IMR-90 (cell line): Measurements from ENCODE around the gene MORN4. TPM values are rescaled to one million over a fixed set of nuclear protein-coding genes. Genes with fewer than 3 reads are reported as not detected.

Source experiments
- ATAC-seq: fragments of 200-7000 bp; cut with Tn5 transposase; 2 replicates; pipeline ENCODE4 v1.9.1; 2020; ENCODE audit warnings: low read depth, mild to moderate bottlenecking, moderate library complexity
- BruUV-seq: library from RNA; stranded (reverse); fragments of 400-500 nt; replicated peaks from 2 replicates; lab custom pipeline; 2021; lab: Mats Ljungman, UMichigan
- CTCF ChIA-PET: fragments of 300-600 bp; formaldehyde crosslinking; extraction: SDS; loops from one replicate; lab custom pipeline; 2021; ENCODE audit warnings: antibody characterized with exemption; lab: Yijun Ruan, JAX
- POLR2A ChIA-PET: fragments of 300-600 bp; sonication (Branson Sonifier 250); formaldehyde crosslinking; loops from one replicate; lab custom pipeline; 2022; ENCODE audit warnings: antibody characterized with exemption; ENCODE audit not compliant: unreplicated experiment; lab: Charles Lee
- DNase-seq: peaks from one replicate; pipeline ENCODE4 v3.0.0; 2013
- H2AFZ ChIP-seq: replicated peaks from 2 replicates; pipeline ENCODE3; 2013; ENCODE audit warnings: low read length, mild to moderate bottlenecking; ENCODE audit not compliant: poor library complexity
- H2AK5ac ChIP-seq: 2 replicates; pipeline ENCODE4 v1.6.1; 2013; ENCODE audit warnings: low read depth, low read length, inconsistent platforms
- H2AK9ac ChIP-seq: replicated peaks from 2 replicates; pipeline ENCODE3; 2013; ENCODE audit warnings: mild to moderate bottlenecking, low read depth, low read length, moderate library complexity; ENCODE audit not compliant: poor library complexity
- H2BK120ac ChIP-seq: 2 replicates; pipeline ENCODE4 v1.6.1; 2013; ENCODE audit warnings: low read depth, low read length, inconsistent platforms
- H2BK15ac ChIP-seq: 3 replicates; pipeline ENCODE4 v1.6.1; 2013; ENCODE audit warnings: low read depth, low read length, inconsistent platforms
- H2BK20ac ChIP-seq: 2 replicates; pipeline ENCODE4 v1.6.1; 2013; ENCODE audit warnings: low read depth, mild to moderate bottlenecking, inconsistent platforms, low read length, moderate library complexity
- H2BK5ac ChIP-seq: 2 replicates; pipeline ENCODE4 v1.6.1; 2013; ENCODE audit warnings: mild to moderate bottlenecking, low read depth, low read length, inconsistent platforms; ENCODE audit not compliant: poor library complexity, severe bottlenecking
- H3K14ac ChIP-seq: replicated peaks from 2 replicates; pipeline ENCODE4 v1.6.1; 2013; ENCODE audit warnings: low read depth, low read length, inconsistent platforms
- H3K18ac ChIP-seq: 2 replicates; pipeline ENCODE4 v1.6.1; 2013; ENCODE audit warnings: low read depth, low read length, control low read depth
- H3K23ac ChIP-seq: 2 replicates; pipeline ENCODE4 v1.6.1; 2013; ENCODE audit warnings: low read depth, low read length, inconsistent platforms
- H3K27ac ChIP-seq: 2 replicates; pipeline ENCODE4 v1.5.1; 2013; ENCODE audit warnings: mild to moderate bottlenecking, control low read depth, low read length; ENCODE audit not compliant: insufficient read depth
- H3K27me3 ChIP-seq: 2 replicates; pipeline ENCODE4 v1.6.1; 2013; ENCODE audit warnings: low read length; ENCODE audit not compliant: control insufficient read depth, insufficient read depth
- H3K36me3 ChIP-seq: 2 replicates; pipeline ENCODE4 v1.6.1; 2013; ENCODE audit warnings: low read length, mixed read lengths; ENCODE audit not compliant: control insufficient read depth, insufficient read depth
- H3K4ac ChIP-seq: 2 replicates; pipeline ENCODE4 v1.6.1; 2013; ENCODE audit warnings: low read depth, low read length, inconsistent platforms
- H3K4me1 ChIP-seq: 2 replicates; pipeline ENCODE4 v1.6.1; 2013; ENCODE audit warnings: low read length, mixed read lengths; ENCODE audit not compliant: control insufficient read depth, insufficient read depth
- H3K4me2 ChIP-seq: 2 replicates; pipeline ENCODE4 v1.6.1; 2013; ENCODE audit warnings: low read depth, mild to moderate bottlenecking, control low read depth, low read length, moderate library complexity
- H3K4me3 ChIP-seq: 2 replicates; pipeline ENCODE4 v1.5.1; 2013; ENCODE audit warnings: low read depth, mild to moderate bottlenecking, control low read depth, low read length, moderate library complexity; ENCODE audit not compliant: insufficient read depth
- H3K56ac ChIP-seq: 2 replicates; pipeline ENCODE4 v1.6.1; 2013; ENCODE audit warnings: low read length, inconsistent platforms; ENCODE audit not compliant: insufficient read depth; ENCODE audit errors: extremely low read depth
- H3K79me1 ChIP-seq, 2 experiments: 2 replicates each; pipeline ENCODE4 v1.6.1; 2013; ENCODE audit warnings: low read length in 2 of 2, inconsistent platforms in 1 of 2, low read depth in 1 of 2
- H3K9ac ChIP-seq: 2 replicates; pipeline ENCODE4 v1.6.1; 2013; ENCODE audit warnings: low read depth, low read length, control low read depth
- H3K9me1 ChIP-seq: 2 replicates; pipeline ENCODE4 v1.6.1; 2013; ENCODE audit warnings: low read length, inconsistent platforms; ENCODE audit not compliant: insufficient read depth
- H3K9me3 ChIP-seq: 2 replicates; pipeline ENCODE4 v1.6.1; 2013; ENCODE audit warnings: low read length; ENCODE audit not compliant: control insufficient read depth, insufficient read depth
- H4K20me1 ChIP-seq: 2 replicates; pipeline ENCODE4 v1.6.1; 2013; ENCODE audit warnings: low read length, inconsistent platforms; ENCODE audit not compliant: insufficient read depth
- H4K5ac ChIP-seq: 2 replicates; pipeline ENCODE4 v1.6.1; 2013; ENCODE audit warnings: mild to moderate bottlenecking, low read depth, low read length, control low read depth
- H4K8ac ChIP-seq, 2 experiments: 2 replicates each; pipeline ENCODE4 v1.6.1; 2013; ENCODE audit warnings: low read depth in 2 of 2, low read length in 2 of 2, control low read depth in 1 of 2, inconsistent platforms in 1 of 2
- H4K91ac ChIP-seq: 2 replicates; pipeline ENCODE4 v1.6.1; 2013; ENCODE audit warnings: low read depth, low read length, inconsistent platforms; ENCODE audit not compliant: insufficient read depth
- BHLHE40 ChIP-seq: fragments of 150-350 bp; IDR thresholded peaks from 2 replicates; pipeline ENCODE4 v1.6.1; 2016; ENCODE audit warnings: mild to moderate bottlenecking, low read depth, low read length
- CEBPB ChIP-seq: IDR thresholded peaks from 2 replicates; pipeline ENCODE4 v1.6.1; 2012; ENCODE audit warnings: low read depth, low read length, improper control_type of control experiment
- CHD1 ChIP-seq: IDR thresholded peaks from 2 replicates; pipeline ENCODE4 v1.6.1; 2012; ENCODE audit warnings: low read depth, low read length, improper control_type of control experiment
- CTCF ChIP-seq: conservative IDR thresholded peaks from 2 replicates; pipeline ENCODE4 v1.5.1; 2012; ENCODE audit warnings: mild to moderate bottlenecking, low read depth, low read length, improper control_type of control experiment
- ELK1 ChIP-seq: fragments of 150-350 bp; IDR thresholded peaks from 2 replicates; pipeline ENCODE4 v1.6.1; 2016; ENCODE audit warnings: low read depth, mild to moderate bottlenecking, low read length, moderate library complexity, borderline replicate concordance
- FOS ChIP-seq: fragments of 150-350 bp; IDR thresholded peaks from 2 replicates; pipeline ENCODE4 v1.6.1; 2016; ENCODE audit warnings: low read depth, low read length
- MAFK ChIP-seq: IDR thresholded peaks from 2 replicates; pipeline ENCODE4 v1.6.1; 2012; ENCODE audit warnings: low read depth, low read length, improper control_type of control experiment
- MXI1 ChIP-seq: IDR thresholded peaks from 2 replicates; pipeline ENCODE4 v1.6.1; 2012; ENCODE audit warnings: low read depth, mild to moderate bottlenecking, low read length, moderate library complexity, borderline replicate concordance
- NFE2L2 ChIP-seq: fragments of 150-350 bp; IDR thresholded peaks from 2 replicates; pipeline ENCODE4 v1.6.1; 2016; ENCODE audit warnings: low read depth, mild to moderate bottlenecking, low read length
- POLR2A ChIP-seq: IDR thresholded peaks from 2 replicates; pipeline ENCODE4 v1.6.1; 2012; ENCODE audit warnings: mild to moderate bottlenecking, low read depth, low read length
- RAD21 ChIP-seq: IDR thresholded peaks from 2 replicates; pipeline ENCODE4 v1.6.1; 2012; ENCODE audit warnings: low read length, improper control_type of control experiment
- RCOR1 ChIP-seq: IDR thresholded peaks from 2 replicates; pipeline ENCODE4 v1.6.1; 2012; ENCODE audit warnings: mild to moderate bottlenecking, low read length, improper control_type of control experiment; ENCODE audit not compliant: insufficient replicate concordance
- RFX5 ChIP-seq: IDR thresholded peaks from 2 replicates; pipeline ENCODE4 v1.8.0; 2012; ENCODE audit warnings: low read depth, mild to moderate bottlenecking, low read length, moderate library complexity
- SMC3 ChIP-seq: fragments of 150-350 bp; IDR thresholded peaks from 2 replicates; pipeline ENCODE4 v1.6.1; 2016; ENCODE audit warnings: low read depth, mild to moderate bottlenecking, antibody characterized with exemption, low read length, moderate library complexity
- USF2 ChIP-seq: fragments of 150-350 bp; IDR thresholded peaks from 2 replicates; pipeline ENCODE4 v1.6.1; 2017; ENCODE audit warnings: mild to moderate bottlenecking, antibody characterized with exemption, low read length, low read depth
- WGBS, 2 experiments: methylation state at CpG; one replicate each; pipeline versions ENCODE4 v1.1.5 to v1.1.7; 2013; ENCODE audit warnings: missing lambda C conversion rate in 2 of 2; ENCODE audit not compliant: insufficient read length in 1 of 2; ENCODE audit errors: extremely low coverage in 2 of 2; 5-methylcytosine and 5-hydroxymethylcytosine counted together
- dilution Hi-C: fragments of 300-500 bp; cut with HindIII; formaldehyde crosslinking; loops from one replicate; pipeline ENCODE4 v1.14.3; 2018; ENCODE audit warnings: low sequenced_read_pairs; ENCODE audit not compliant: unreplicated experiment
- in situ Hi-C: fragments of 300-500 bp; cut with MboI; formaldehyde crosslinking; loops from 3 replicates; pipeline ENCODE4 v1.14.3; 2019; ENCODE audit warnings: low sequenced_read_pairs, inconsistent platforms, mixed read lengths
- intact Hi-C: fragments of 100-400 bp; cut with micrococcal nuclease; formaldehyde crosslinking; loops from 2 replicates; pipeline ENCODE4 v1.10.0; 2022
- polyA plus RNA-seq, 3 experiments: library from polyadenylated mRNA; depleted of rRNA; stranded (reverse); fragments of >200 nt; gene quantifications; 2 replicates each; pipeline ENCODE4 v1.2.3, GENCODE V29; 2012; ENCODE audit warnings: low replicate concordance in 1 of 3
- total RNA-seq: library from RNA; depleted of rRNA; stranded (reverse); fragments of >200 nt; gene quantifications from 2 replicates; pipeline ENCODE4 v1.2.3, GENCODE V29; 2012

Gene MORN4
- total and polyA plus RNA-seq, 2 of the 4 experiments (the other 2 are of a cell fraction) = 3.2 to 8.4 TPM

GRCh38 chr10:97673736-97674525 is 40.6 kb upstream of the MORN4 start:
- Histone ChIP-seq H3K36me3 (peaks cover 60% of the 10 kb centered on the region), H3K79me1 (peaks cover 12 to 31% of the 10 kb centered on the region in 2 experiments), H3K27ac (no peak overlapping the region; the same call in 1 of the 2 replicates), H4K8ac (no peak overlapping the region), H3K9me1 (no peaks in the 10 kb centered on the region), H3K4me2 (no peak overlapping the region), H4K5ac (no peak overlapping the region), H2AK9ac (no peak overlapping the region), H3K9ac (no peak overlapping the region), H3K9me3 (no peaks in the 10 kb centered on the region), H3K56ac (no peak overlapping the region), H2AK5ac (no peak overlapping the region), H3K23ac (no peak overlapping the region), H3K18ac (no peak overlapping the region), H4K91ac (no peak overlapping the region), H3K27me3 (no peaks in the 10 kb centered on the region), H2BK5ac (no peak overlapping the region), H3K4ac (no peak overlapping the region), H2AFZ (no peak overlapping the region), H2BK120ac (no peak overlapping the region), H3K14ac (no peak overlapping the region), H2BK20ac (no peak overlapping the region), H3K4me3 (no peak overlapping the region), H2BK15ac (no peak overlapping the region), H3K4me1 (no peaks in the 10 kb centered on the region), H4K20me1 (peaks cover 11% of the 10 kb centered on the region)
- DNase-seq = peak; percentile 79
- WGBS, 2 experiments = no CpG with 5 or more reads among the region's 8 CpGs
- in situ Hi-C loops = no loop called here
- BruUV-seq = no TSS peak
- ChIA-PET POLR2A (no interaction called here), CTCF (no interaction called here)
- intact Hi-C loops = no loop called here
- dilution Hi-C loops = no loop called here
- peak; percentile 55 for ATAC-seq
- no peak; the same call in 1 of the 2 replicates for TF ChIP-seq POLR2A
- TF ChIP-seq CTCF = no peak
- TF ChIP-seq BHLHE40 = no peak
- TF ChIP-seq CHD1 = no peak
- no peak for TF ChIP-seq ELK1
- no peak for TF ChIP-seq SMC3
- no peak for TF ChIP-seq RFX5
- TF ChIP-seq FOS = no peak
- TF ChIP-seq RCOR1 = no peak
- TF ChIP-seq USF2 = no peak
- TF ChIP-seq RAD21 = no peak
- no peak for TF ChIP-seq NFE2L2
- TF ChIP-seq CEBPB = no peak
- no peak for TF ChIP-seq MXI1
- TF ChIP-seq MAFK = no peak
